M059J (cell line): Measurements from ENCODE around the gene ANKRD31. TPM values are rescaled to one million over a fixed set of nuclear protein-coding genes. Genes with fewer than 3 reads are reported as not detected.
A peak's percentile ranks its signal among the peaks of the same experiment; 100 is the strongest.

Source experiments
- DNase-seq: peaks from one replicate; pipeline ENCODE4 v3.0.0-alpha.2; 2012; ENCODE audit warnings: low read depth
- total RNA-seq: library from RNA; depleted of rRNA; stranded (reverse); fragments of >200 nt; shearing (Covaris generic); gene quantifications from 2 replicates; pipeline ENCODE4 v1.2.3, GENCODE V29; 2014; rRNA removed

ANKRD31 gene
- total RNA-seq, 1 experiment from 2014 or later, result not detected

DNA sequence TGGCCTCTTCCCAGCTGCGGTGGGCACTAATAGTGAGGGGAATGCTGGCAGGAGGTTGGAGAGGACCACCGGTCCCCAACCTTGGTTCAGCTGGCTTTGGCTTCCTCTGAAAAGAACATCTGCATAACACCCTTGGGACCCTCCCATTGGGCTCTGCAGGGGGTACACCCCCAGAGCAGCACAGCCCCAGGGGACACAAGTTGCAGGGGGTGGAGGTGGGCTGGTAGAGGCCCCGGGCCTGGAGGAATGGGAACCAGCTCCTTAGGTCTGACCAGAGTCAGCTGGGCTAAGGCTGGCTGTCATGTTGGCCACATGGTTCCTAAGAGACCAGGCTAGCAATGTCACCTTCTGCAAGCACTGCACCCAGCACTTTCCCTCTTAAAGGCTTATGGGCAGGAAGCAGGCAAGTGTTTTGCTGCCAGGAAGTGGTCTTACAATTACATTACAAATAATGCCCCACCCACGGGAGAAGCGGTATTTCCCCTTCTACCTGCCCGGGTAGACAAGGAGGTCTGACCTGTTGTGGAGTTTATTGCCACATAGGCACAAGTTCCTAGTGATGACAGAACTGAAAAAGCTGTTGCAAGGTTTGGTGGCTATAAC is 202.4 kb downstream of the ANKRD31 start:
- DNase-seq, result no peak

DNA sequence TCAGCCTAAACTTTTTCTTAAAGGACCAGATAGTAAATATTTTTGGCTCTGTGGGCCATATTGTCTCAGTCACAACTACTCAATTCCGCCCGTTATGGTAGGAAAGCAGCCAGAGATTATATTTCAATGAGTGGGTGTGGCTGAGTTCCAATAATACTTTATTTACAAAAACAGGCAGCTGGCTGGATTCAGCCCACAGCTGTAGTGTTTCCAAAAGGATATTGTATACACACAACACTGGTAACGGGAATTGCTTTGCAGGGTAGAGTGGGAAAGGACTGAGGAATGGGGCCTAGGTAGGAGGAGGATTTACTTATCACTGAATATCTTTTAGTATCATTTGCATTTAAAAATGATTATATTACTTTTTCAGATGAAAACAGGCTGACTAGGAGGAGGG is 205.3 kb downstream of the ANKRD31 start:
- no peak for DNase-seq

DNA sequence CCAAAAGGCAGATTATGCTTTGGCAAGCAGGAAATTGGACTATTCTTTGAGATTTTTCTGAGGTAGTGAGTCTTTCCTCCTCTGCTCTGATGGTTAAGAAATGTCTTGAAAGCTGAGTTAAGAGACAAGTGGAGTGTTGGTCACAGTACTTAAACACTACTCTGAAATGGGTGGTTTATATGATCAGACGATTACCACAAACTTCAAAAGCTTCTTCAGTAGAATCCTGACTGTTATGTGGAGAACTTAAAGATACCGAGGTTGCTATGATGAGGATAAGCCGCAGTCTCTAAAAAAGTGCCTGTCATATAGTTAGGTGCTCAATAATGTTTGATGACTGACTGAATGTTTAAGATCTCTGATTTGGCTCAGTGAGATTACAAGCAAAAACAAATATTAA is 208.6 kb downstream of the ANKRD31 start:
- no peak for DNase-seq

DNA sequence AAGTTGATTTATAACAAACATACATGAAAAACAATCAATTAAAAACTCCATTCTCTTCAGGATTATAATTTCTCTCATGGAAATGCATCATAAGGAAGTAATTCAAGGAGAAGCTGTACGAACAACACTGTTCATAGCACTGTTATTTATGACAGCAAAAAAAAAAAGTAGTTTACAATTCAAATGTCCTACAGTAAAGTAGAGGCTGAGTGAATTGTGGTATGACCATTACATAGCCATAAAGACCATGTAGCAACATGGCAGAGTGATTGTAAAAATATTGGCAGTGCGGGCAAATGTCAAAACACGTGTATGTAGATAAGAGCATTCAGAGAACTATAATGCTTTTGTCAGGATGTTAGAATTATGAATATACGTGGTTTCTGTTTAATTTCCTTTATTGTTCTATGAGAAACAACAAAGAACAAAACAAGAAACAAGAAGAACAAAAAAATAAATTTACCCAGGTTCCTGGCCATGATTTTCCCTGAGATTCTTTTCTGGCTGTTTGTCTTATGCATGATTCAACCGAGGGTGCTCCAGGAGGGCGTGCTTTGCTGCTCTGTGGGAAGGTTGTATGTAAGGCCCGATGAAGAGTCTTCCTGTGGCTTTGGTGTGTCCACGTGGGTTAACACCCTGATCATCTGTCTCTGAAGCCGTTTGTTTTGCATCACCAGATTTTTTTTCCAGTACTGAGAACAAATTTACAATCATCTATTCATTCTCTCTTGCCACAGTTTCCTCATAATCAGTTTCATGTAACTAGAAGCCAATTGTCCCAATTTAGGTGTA is 213.1 kb downstream of the ANKRD31 start:
- peak; percentile 28 for DNase-seq

DNA sequence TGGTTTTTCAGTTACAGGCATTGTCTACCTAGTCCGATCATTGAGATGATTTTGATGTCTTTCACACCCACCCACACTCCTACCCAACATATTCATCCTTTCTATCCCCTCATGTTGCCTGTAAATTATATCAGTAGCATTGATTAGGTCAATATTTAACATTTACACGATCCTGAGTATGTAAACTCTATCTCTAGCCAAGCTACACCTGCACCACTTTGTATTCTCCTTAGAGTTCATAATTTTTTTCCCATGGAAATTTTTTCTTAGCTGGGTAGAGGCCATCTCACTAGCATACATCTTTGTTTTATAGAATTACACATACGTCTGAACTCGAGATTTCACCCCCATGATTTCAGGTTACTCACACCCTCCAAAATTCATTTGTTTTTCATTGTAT is 214.9 kb downstream of the ANKRD31 start:
- DNase-seq, result no peak

DNA sequence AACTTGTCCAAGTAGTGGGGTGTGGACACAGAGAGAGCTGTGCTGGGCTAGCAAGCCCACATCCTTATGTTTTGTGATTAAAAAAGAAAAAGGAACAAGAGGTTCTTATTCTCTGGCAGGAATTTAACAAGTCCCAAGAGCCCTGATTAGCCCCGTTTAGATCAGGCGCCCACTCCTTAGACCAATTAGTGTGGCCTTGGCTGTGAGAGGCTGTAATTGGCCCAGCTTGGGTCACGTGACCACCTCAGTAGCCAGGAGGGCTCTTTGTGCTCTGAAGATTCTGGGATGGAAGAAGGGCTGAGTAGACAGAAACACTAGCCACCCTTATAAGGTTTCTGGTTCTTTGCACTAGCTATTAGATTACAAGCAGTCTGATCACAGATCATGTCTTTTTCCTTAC is 215.5 kb downstream of the ANKRD31 start:
- no peak for DNase-seq

DNA sequence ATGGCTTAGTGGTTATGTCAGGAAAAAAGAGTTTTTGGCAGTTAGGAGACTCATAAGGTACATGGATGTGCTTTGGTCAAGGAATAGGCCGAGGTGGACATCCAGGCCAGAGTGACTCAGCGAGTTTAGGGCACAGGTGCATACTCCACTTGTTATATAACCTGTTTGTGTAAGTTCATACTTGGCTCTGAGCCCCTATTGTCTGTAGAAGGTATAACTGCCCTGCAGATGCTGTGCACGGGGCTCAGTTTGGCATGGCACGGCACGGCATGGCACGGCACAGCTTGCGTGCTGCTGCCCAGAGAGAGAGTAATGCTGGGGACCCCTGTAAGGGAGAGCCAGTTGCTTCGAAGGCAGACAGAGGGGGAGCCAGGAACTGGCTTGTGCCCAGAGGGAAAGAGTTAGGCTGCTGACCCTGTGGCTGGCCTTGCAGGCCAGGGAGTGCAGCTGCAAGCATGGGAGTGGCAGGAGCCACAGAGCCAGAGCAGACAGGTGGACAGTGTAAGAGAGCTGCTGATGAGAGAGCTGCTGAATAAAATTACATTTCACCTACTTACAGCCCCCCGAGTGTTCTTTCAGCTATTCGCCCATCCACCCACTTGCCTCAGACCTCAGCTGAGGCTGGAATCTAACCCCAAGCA is 216.5 kb downstream of the ANKRD31 start:
- DNase-seq, result no peak

DNA sequence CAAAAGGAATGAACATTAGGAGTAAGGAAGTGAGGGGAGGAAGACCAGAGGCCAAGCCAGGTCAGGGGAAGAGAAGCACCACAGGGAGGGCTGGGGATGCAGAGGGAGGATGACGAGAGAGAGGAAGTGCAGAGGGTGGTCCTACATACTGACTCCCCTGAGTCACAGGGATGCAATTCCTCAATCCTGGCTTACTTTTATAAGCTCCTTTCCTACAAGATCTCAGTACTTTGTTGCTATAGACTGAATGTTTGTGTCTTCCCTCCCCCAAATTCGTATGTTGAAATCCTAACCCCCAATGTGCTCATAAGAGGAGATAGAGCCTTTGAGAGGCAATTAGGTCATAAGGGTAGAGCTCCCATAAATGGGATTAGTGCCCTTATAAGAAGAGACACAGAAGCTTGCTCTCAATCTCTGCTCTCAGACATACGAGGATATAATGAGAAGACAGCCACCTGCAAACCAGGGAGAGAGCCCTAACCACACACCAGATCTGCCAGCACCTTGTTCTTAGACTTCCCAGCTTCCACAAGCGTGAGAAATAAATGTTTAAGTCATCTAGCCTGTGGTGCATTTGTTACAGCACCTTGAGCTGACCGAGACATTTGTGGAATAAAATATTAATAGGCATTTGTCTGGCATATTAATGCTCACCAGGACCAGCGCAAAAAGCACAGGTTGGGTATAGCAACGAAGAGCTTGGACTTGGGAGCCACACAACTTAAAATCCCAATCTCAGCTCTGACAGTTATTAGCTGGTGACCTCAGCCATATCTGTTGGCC is 217.7 kb downstream of the ANKRD31 start:
- DNase-seq, result no peak

Other genes starting within 250 kb of the ANKRD31 start
- gene GCNT4, start 184.3 kb downstream of the ANKRD31 start, total RNA-seq, result 0.79 and 1.2 TPM in 2 replicates
- gene HMGCR, start 100.3 kb upstream of the ANKRD31 start, total RNA-seq, result 68.4 and 154 TPM in 2 replicates